K562 treated with DMSO at 1 percent for 24 hours (cell line): ENCODE results near the gene OR52N5. TPM values are rescaled to one million over a fixed set of nuclear protein-coding genes. Genes with fewer than 3 reads are reported as not detected.

Experiments used
- total RNA-seq: library from RNA; unstranded; fragments of 300-600 nt; gene quantifications from 2 replicates; pipeline ENCODE4 v1.2.3, GENCODE V29; 2022; ENCODE audit warnings: low read depth; ENCODE audit not compliant: insufficient read depth

OR52N5 gene
- not detected in 2 replicates for total RNA-seq

DNA sequence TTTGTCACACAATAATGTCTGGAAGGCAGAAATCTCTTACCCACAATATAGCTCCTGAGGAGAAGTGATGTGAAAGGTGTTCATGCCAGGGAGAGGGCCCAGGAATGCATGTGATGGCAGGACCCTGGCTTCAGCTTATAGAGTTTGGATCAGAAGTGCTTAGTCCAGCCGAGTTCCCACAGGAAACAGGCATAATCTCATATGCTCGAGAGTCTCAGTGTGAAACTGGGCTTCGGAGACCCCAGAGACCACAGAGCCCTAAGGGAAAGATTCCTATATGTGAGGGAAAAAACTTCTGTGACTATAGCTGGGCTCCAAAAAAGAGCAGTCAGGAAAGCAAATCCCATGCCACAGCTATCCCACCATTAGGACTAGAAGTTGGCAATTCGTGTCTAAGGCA, at the start of gene OR52N5:
OR52N5 (minus strand) TSS at position 101 of the 400 bp plus-strand sequence. CDS start 4,721 bp downstream, outside the sequence.

DNA sequence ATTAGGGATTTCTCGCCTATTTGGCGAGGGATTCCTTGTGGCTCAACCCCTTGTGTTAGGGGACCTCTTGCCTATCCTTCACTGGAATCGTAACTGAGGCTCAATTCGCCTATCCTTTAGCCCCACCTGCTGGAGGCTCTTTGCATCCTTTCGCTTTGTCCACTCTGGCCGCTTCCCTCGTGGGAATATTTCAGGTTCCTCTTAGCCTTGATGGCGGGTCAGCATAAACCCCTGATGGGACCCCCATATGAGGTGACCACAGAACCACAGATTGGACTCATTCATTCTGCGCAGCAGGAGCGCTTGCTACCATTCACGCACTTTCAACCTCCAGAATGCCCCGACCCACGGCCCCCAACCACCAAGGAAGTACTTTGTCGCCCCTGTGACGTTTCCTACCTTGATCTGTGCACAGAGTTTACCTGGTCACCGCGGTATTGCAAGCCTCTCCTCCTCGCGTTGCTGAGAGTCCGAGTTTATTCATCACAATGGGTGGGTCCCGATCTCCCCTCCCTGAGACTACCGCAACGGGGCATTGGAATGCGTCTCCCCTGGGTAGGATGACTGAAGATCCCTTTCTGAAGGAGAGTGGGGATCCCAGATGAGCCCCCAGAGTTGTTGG, 25.5 kb upstream of the OR52N5 start, which contains the start of gene OR52N2:
OR52N2 (plus strand) TSS at position 425 of the 622 bp plus-strand sequence. CDS start 11,412 bp downstream, outside the sequence.

DNA sequence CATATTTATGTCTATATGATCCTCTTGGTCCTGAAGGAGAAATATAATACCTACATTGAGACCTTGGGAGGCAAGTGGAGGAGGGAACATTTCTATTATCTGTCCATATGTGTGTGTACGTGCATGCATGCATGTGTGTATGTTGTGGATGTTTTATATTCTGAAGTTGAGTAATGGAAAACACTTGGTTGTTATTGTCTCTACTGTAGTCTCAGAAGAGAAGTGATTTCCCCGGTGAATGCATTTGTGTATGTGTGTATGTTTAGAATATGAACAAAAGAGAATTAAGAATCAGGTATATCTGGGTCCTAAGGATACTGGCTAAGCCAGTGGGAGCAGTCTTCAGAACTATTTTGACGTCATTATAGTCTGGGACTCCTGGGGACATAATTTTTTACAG, 8.0 kb upstream of the OR52N5 start, which contains the start of gene OR52N1:
OR52N1 (minus strand) TSS at position 101 of the 400 bp plus-strand sequence. CDS start 2,449 bp downstream, outside the sequence.

DNA sequence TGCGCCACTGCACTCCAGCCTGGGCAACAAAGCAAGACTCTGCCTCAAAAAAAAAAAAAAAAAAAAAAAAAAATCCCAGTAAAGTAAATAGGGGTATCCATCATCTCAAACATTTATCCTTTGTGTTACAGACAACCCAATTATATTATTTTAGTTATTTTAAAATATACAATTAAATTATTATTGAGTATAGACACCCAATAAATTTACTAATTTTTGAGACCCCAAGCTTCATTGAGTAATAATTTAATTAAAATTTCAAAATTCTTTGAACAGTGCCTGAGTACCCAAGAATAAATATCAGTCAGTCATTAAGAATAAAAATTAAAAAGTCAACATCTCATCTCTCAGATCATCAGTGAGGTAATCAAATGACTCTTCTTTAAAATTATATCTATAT, 29.2 kb downstream of the OR52N5 start, which contains the start of gene OR52N4:
OR52N4 (plus strand) TSS at position 301 of the 400 bp plus-strand sequence. CDS start 498 bp downstream, outside the sequence.

DNA sequence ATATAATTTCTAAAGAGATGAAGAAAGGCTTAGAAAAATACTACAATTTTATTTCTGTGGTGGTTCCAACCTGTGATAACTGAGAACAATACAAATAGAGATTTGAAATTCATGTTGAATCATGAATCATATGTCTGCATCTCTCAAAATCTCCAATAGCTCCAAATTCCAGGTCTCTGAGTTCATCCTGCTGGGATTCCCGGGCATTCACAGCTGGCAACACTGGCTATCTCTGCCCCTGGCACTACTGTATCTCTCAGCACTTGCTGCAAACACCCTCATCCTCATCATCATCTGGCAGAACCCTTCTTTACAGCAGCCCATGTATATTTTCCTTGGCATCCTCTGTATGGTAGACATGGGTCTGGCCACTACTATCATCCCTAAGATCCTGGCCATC, 46.8 kb downstream of the OR52N5 start, which contains the start of gene OR56B1:
OR56B1 (plus strand) TSS at position 53 of the 400 bp plus-strand sequence; CDS start at position 122, 69 bp downstream.

Other genes starting within 250 kb of the OR52N5 start
- gene OR52H1, start 234.8 kb downstream of the OR52N5 start, total RNA-seq = not detected in 2 replicates
- not detected in 2 replicates for gene OR52B6, start 202.5 kb downstream of the OR52N5 start, total RNA-seq
- gene TRIM6, start 186.7 kb downstream of the OR52N5 start, total RNA-seq = 19.3 and 20.1 TPM in 2 replicates
- 2.4 and 4.2 TPM in 2 replicates for gene TRIM34, start 158.4 kb downstream of the OR52N5 start, total RNA-seq
- gene TRIM5, start 98.3 kb downstream of the OR52N5 start, total RNA-seq = 15.5 and 20.6 TPM in 2 replicates
- 2.5 and 2.7 TPM in 2 replicates for gene TRIM22, start 93.6 kb downstream of the OR52N5 start, total RNA-seq
- not detected in 2 replicates for gene OR56B1, start 46.9 kb downstream of the OR52N5 start, total RNA-seq
- gene OR52N4, start 29.1 kb downstream of the OR52N5 start, total RNA-seq = not detected in 2 replicates
- gene OR52N1, start 7.9 kb upstream of the OR52N5 start, total RNA-seq = not detected in 2 replicates
- gene OR52N2, start 25.6 kb upstream of the OR52N5 start, total RNA-seq = not detected in 2 replicates
- gene OR52E6, start 58.5 kb upstream of the OR52N5 start, total RNA-seq = not detected in 2 replicates
- gene OR52E8, start 74.3 kb upstream of the OR52N5 start, total RNA-seq = not detected in 2 replicates
- not detected in 2 replicates for gene OR52E4, start 97.3 kb upstream of the OR52N5 start, total RNA-seq
- not detected in 2 replicates for gene OR52E5, start 109.9 kb upstream of the OR52N5 start, total RNA-seq
- gene OR56A3, start 158.9 kb upstream of the OR52N5 start, total RNA-seq = not detected in 2 replicates
- gene OR56A5, start 185.1 kb upstream of the OR52N5 start, total RNA-seq = not detected in 2 replicates
- not detected in 2 replicates for gene OR52L1, start 203.6 kb upstream of the OR52N5 start, total RNA-seq
- not detected in 2 replicates for gene OR56A4, start 223.6 kb upstream of the OR52N5 start, total RNA-seq
- not detected in 2 replicates for gene OR56A1, start 247.4 kb upstream of the OR52N5 start, total RNA-seq